GM12872 (cell line): ENCODE results near the gene CHST10.

Experiments used
- CTCF ChIP-seq: IDR thresholded peaks from 3 replicates; pipeline ENCODE4 v1.5.1; 2011; ENCODE audit warnings: low read depth, mild to moderate bottlenecking, low read length, moderate library complexity; ENCODE audit not compliant: insufficient read depth

CHST10 gene

GRCh38 chr2:100397976-100398375 lies 19.5 kb downstream of the CHST10 start:
- no peak for TF ChIP-seq CTCF

GRCh38 chr2:100397118-100397860 lies 20.2 kb downstream of the CHST10 start:
- TF ChIP-seq CTCF = no peak

- no peak for TF ChIP-seq CTCF
Measured at GRCh38 chr2:100396483-100396882, 21.0 kb downstream of the CHST10 start.

GRCh38 chr2:100395532-100396350 lies 21.7 kb downstream of the CHST10 start:
- TF ChIP-seq CTCF = no peak

GRCh38 chr2:100394111-100394641 lies 23.3 kb downstream of the CHST10 start:
- TF ChIP-seq CTCF = no peak

- TF ChIP-seq CTCF = no peak
Measured at GRCh38 chr2:100393362-100393761, 24.1 kb downstream of the CHST10 start.

- TF ChIP-seq CTCF = no peak
Measured at GRCh38 chr2:100392715-100393114, 24.8 kb downstream of the CHST10 start.
